Right renal cortex interstitium (tissue), 3 donors: ENCODE data around the gene SF3A2. TPM values are rescaled to one million over a fixed set of nuclear protein-coding genes. Genes with fewer than 3 reads are reported as not detected.
A peak's percentile ranks its signal among the peaks of the same experiment; 100 is the strongest.

Experiments
- DNase-seq, 3 donors: peaks; one replicate each; pipeline ENCODE4 v3.0.0-alpha.2; 2013; ENCODE audit warnings: low read depth in 3 of 3, low spot score in 2 of 3
- polyA plus RNA-seq, 3 donors: library from polyadenylated mRNA; unstranded; fragments of 120-200 nt; gene quantifications; one replicate each; pipeline ENCODE4 v1.2.1, GENCODE V29; 2013; ENCODE audit not compliant: insufficient read length in 3 of 3

Gene SF3A2
- polyA plus RNA-seq, 3 donors = 48.8 to 58.2 (median 54.6) TPM

DNA sequence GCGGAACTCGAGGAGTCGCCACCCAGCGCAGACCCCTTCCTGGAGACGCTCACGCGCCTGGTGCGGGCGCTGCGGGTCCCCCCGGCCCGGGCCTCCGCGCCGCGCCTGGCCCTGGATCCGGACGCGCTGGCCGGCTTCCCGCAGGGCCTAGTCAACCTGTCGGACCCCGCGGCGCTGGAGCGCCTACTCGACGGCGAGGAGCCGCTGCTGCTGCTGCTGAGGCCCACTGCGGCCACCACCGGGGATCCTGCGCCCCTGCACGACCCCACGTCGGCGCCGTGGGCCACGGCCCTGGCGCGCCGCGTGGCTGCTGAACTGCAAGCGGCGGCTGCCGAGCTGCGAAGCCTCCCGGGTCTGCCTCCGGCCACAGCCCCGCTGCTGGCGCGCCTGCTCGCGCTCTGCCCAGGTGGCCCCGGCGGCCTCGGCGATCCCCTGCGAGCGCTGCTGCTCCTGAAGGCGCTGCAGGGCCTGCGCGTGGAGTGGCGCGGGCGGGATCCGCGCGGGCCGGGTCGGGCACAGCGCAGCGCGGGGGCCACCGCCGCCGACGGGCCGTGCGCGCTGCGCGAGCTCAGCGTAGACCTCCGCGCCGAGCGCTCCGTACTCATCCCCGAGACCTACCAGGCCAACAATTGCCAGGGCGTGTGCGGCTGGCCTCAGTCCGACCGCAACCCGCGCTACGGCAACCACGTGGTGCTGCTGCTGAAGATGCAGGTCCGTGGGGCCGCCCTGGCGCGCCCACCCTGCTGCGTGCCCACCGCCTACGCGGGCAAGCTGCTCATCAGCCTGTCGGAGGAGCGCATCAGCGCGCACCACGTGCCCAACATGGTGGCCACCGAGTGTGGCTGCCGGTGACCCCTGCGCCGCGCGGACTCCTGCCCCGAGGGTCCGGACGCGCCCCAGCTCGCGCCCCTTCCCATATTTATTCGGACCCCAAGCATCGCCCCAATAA, 14.8 kb downstream of the SF3A2 start:
- no peak for DNase-seq

DNA sequence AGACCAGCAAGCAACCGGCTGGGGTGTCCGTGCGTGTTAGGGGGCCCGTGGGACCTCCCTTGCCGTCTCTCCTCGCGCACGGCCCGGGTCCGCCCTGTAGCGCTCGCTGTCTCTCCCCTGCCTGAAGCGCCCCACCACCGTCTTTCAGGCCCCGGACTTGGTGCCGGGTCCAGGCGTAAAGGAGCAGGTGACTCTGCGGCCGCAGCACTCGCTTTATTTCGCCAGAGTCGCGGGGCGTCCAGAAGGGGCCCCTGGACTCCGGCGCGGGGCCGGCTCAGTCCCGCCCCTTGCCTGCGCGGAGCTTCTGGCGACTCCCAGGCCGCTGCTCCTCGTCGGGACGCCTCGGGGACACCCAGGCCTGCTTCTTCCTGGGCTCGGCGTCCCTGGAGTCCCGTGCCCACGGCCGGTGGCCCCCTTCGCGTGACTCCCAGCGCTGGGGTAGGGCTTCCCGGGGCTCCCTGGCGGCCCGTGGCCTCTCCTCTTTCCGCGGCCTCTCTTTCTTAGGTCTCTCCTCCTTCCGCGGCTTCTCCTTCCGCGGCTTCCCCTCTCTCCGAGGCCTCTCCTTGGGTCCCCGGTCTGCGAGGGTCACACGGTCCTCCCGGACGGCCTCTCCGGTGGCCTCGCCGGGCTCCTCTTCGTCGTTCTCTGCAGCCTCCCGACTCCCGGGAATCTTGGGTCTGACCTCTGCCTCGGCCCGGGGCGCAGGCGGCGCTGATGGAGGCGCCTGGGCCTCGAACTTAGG, 15.6 kb downstream of the SF3A2 start:
- no peak for DNase-seq

DNA sequence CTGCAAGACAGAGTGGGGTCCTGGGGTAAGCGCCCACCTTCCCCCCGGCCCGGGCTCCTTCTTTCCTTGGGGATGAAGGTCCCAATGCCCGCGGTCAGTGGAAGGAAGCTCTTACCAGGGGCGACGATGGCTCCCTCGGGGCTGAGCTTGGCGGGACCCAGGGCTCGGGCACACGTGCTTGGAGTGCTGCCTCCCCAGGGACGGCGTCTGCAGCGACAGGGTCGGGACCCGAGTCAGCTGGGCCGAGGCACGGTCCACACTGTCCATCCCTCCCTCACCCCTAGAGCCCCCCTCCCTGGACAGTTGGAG, 16.1 kb downstream of the SF3A2 start:
- DNase-seq = no peak

DNA sequence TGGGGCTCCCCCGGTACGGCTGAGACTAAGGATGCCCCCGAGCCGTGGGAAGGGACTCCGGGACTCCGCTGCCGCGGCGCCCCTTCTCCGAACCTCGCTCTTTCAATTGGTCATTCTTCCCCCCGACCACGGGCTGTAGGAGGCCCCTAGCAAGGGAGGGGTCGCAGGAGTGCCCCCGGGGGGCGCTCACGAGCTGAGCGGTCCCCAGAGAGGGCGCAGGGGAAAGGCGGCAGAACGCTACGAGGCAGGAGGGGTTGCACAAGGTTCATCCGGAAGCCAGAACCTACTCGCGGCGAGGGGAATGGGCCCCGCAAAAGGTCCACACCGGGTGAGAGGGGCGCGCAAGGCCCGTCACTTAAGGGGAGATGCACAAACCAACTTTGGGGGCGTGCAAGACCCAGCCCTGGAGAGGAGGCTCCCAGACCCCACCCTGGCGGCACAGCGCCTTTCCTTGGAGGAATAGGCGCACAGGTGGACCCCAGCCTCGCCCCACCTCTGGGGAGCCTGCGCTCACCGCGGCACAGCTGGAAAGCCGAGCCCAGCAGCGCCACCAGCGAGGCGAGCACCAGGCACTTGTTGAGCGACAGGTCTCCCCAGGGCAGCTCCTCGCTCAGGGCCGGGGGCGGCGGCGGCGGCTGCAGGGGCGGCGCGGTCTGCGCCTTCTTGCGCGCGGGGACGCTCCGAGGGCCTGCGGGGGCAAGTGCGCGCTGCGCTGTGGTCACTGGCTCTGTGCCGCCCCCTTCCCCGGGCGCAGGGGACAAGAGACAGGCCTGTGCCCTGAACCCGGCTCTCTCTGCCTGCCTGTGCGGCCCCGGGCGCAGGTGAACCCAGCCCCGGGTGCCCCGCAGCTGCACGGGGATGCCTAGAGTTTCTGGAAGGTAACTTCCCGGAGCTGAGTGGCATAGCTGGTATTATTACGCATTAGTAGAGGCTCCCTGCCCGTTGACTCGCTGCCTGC, 16.8 kb downstream of the SF3A2 start:
- DNase-seq = no peak

DNA sequence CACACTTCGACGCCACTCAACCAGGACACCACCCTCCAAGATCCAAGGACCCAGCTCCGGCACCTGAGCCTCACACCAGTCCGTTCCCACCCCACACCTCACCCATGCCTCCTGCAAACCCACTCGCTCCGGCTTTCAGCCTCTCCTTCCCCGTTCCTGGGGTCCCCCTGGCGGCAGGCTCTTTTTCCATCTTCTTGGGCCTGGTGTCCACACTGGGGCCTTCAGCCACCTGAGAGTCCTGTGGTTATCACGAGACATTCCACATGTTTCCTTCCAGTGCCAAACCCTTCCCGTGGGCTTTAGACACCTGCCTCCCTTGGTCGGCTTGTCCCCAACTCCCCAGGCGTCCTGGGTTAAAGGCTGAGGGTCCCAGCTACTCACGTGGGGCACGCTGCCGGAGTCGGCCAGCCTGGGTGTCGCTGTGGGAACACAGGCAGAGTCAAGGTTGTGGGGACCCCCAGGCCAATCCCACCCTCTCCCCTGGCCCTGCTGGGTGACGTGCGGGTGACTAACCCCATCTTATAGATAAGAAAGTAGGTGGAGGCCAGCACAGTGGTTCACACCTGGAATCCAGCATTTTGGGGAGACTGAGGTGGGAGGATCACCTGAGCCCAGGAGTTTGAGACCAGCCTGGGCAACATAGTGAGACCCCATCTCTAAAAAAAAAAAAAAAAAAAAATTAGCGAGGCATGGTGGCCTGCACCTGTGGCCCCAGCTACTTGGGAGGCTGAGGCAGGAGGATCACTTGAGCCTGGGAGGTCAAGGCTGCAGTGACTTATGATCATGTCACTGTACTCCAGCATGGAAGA, 17.6 kb downstream of the SF3A2 start:
- DNase-seq = no peak

DNA sequence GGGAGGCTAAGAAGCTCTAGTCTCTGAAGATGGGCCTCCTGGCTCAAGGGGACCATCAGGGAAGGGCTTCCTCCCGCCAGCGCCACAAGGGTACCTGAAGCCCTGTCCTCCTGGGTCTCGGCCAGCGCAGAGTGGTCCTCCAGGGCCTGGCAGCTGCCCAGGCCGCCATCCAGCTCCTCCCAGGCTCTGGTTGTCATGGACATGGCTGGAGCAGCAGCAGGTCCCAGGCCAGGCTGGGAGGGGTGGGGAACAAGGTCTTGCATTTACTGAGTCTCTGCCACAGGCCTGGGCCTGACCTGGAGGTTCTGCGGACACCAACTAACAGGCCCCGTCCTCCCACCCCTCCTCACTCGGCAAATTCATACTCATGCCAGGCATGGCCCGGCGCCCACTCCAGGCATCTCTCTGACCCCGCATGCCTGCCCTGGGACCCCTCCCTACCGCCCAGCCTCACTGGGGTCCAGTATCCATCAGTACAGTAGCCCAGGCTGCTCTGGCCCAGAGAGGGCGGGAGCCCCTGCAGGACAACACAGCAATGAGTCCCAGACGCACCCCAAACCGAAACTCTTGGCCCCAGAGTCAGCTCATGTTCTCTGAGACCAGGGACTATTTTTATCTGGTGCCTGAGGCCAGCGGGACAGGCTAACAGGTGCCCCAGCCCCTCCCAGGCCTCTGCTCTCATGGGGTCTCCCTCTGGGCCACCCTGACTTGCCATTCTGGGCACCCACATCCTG, 18.7 kb downstream of the SF3A2 start:
- DNase-seq = no peak

DNA sequence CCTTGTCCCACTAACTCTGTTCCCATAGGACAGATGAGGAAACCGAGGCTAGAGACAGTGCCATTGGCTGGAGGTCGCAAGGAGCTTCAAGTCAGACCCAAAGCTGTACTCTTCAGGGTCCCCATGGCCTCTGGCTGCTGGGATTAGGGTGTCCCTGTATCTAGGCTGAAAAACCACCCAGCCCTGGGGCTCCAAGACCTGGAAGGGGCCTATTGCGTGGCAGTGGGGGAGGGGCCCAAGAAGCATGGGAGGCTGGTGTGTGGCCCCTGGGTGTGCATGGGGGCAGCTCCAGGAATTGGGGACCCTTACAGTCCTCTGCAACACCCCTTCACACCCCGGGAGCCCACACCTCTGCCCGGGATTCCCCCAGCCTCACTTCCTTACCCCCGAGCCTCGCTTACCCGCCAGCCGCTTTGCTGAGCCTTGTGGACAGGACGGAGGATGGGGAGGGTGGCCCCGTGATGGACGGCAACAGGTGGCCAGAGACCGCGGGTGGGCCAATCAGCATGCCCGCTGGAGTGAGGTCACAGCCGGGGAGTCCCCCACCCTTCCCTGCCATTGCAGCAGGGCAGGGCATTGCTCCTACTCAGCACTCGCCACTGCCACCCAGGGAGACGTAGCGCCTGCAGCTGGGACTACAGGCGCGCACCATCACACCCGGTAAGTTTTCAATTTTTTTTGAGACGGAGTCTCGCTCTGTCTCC, 19.5 kb downstream of the SF3A2 start, which contains the start of gene JSRP1:
Gene JSRP1 (minus strand): TSS at position 436 of the 704 bp plus-strand sequence. CDS start 1,103 bp downstream, outside the sequence.
- no peak for DNase-seq

DNA sequence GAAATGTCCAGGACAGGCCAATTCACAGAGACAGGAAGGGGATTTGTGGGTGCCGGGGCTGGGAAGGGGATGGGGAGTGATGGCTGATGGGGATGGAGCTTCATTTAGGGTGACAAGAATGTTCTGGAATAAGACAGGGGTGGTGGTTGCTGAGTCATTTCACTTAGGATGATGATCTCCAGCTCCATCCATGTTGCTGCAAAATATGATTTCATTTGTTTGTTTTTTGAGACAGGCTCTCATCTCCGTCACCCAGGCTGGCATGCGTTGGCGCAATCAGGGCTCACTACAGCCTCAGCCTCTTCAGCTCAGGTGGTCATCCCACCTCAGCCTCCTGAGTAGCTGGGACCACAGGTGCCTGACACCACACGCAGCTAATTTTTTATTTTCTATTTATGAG, 22.7 kb downstream of the SF3A2 start:
- DNase-seq = no peak

DNA sequence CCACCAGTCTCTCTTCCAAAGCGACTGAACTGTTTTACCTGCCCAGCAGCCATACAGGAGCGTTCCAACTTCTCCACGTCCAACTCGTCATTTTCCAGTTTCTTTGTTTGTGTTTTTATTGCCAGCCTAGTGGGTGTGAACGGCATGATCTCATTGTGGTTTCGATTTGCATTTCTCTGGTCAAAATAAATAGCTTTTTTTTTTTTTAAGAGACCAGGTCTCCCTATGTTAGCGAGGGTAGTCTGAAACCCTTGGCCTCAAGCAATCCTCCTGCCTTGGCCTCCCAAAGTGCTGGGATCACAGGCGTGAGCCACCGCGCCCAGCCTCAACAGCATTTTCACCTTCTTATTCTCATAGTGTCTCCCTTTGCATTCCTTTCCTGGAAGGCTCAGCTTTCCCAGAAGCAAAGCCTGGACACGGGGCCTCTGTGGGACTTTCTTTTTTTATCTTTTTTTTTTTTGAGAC, 23.7 kb downstream of the SF3A2 start:
- no peak for DNase-seq

DNA sequence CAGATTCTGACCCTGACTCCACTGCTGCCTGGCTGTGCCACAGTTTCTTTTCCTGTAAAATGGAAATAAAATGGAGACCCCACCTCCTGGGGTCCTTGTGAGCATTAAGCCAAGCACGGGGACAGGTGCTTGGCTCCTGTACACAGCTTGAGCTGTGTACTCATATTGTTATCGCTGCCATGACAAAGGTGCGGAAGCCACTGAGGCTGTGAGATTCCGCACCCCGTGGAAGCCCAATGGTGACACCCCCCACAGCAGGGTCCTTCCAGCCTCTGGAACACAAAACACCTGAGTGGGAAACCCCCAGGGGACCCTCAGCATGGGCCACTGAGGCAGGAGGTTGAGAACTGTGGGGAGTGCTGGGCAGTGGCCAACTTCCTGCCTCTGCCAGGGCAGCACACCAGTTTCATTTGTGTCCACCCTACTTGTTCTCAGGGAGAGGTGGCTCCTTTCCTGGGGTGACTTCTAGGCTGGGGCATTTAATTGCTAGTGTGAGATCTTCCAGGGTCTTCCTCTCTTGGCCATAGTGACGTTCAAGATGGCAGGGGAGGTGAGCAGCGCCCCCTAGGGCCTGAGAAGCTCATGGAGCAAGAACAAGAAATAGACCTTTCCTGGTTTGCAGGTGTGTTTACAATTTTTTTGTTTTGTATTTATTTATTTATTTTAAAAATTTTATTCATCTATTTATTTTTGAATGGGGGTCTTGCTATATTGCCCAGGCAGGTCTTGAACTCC, 25.0 kb downstream of the SF3A2 start:
- no peak for DNase-seq

DNA sequence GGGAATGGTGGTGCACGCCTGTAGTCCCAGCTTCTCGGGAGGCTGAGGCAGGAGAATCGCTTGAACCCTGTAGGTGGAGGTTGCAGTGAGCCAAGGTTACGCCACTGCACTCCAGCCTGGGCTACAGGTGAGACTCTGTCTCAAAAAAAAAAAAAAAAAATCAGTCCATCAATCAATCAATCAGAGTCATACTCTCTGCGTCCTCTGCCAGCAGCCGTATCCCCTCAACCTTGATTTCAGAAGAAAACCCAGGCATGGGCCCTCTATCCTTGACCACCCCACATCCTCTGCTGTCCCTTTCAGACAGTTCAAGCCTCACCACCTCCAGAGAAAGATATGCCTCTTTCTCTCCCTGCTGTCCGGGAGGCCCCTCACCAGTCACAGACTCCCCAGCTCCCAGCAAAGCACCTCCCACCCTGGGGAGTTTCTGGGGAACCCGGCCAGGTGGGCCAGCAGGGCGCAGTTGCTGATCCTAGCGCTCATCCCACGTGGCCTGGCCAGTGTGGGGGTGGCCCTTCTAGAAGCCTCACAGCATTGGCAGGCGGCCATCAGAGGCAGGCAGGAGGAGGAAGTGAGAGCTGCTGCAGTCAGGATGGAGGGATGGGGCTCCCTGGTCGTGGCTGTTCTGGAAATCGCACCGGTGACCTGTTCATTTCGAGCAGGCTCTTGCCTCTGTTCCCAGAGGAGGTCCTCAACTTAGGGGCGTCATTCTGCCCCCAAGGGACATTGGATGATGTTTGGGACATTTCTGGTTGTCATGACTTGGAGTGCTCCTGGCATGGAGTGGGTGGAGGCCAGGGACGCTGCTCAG, 29.8 kb downstream of the SF3A2 start:
- no peak for DNase-seq

DNA sequence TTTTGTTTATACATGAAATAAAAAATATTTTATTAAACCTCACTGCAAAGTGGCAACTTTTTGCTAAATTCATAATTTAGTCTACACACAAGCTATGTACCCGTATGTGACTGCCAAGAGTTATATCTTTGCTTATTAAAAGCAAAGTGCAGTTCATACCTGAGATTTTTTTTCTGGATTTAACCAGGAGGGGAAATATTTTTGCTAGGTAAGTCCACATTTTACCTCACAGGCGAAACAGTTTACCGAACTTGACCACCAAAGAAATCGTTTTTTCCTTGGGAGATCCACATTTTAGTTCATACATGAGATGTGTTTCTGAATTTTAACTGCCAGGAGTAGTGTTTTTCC, 31.8 kb downstream of the SF3A2 start:
- DNase-seq = no peak

DNA sequence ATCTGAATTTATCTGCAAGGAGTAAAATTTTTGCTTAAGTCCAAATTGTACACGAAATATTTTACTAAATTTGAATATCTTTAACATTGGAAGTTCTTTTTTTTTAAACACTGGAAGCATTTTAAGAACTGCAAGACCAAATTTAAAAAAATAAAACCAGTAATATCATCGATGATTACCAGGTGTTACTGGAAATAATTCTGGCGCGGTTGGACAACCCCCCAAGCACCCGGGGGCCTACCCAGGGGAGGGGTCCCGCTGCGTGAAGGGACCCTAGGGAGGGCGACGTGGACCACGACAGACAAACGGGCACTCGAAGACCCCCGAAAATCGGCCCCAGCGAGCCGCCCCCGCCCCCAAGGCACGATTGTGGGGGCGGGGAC, 32.2 kb downstream of the SF3A2 start:
- DNase-seq = no peak

DNA sequence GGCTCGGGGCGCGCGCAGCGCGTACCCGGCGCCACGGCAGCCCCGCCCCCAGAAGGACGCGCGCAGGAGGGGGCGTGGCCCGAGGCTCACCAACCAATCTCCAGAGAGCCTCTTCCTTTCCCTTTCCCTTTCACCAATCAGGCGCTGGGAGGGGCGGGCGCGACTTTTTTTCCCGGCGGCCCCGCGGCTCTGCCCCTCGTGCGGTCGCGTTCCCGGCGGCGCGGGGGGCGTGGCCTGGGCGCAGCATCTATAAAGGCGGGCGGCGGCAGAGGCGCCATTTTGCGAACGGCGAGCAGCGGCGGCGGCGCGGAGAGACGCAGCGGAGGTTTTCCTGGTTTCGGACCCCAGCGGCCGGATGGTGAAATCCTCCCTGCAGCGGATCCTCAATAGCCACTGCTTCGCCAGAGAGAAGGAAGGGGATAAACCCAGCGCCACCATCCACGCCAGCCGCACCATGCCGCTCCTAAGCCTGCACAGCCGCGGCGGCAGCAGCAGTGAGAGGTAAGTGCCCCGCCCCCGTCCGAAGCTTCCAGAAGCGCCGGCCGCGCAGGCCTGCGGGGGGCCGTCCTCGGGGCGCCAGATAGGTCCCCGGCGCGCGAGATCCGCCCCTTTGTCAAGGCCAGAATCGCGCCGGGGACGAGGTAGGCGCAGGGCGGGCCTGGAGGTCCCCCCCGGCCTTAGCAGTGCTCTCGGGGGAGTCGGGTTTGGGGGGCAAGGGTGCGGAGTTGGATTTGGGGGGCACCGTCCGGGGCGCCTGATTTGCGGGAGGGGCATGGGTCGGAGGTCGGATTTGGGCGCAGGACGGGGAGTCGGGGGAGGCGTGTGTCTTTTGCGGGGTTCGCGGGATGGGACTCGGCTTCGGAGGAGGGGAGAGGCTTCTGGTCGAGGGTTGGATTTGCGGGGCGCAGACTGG, 32.9 kb downstream of the SF3A2 start:
- DNase-seq = peak; percentile 78 to 91 (median 90)

DNA sequence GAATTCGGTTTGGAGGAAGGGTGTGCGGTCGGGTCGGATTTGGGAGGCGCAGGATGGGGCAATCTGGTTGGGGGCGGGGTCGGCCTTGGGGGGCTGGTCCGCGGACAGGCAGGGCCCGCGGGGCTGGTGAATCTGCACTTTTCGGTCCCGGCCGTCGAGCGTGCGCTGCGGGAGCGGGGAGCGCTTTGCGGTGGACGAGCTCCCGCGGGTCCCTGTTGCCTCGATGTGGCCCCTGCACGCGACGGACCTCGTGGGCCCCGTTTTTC, 33.5 kb downstream of the SF3A2 start:
- DNase-seq = no peak
